OCI-M1 (cell line): ENCODE data around the gene CHEK1.
A peak's percentile ranks its signal among the peaks of the same experiment; 100 is the strongest.

Source experiments
- DNase-seq: peaks from one replicate; lab custom pipeline; 2025; lab: John Stamatoyannopoulos, UW

CHEK1 gene

DNA sequence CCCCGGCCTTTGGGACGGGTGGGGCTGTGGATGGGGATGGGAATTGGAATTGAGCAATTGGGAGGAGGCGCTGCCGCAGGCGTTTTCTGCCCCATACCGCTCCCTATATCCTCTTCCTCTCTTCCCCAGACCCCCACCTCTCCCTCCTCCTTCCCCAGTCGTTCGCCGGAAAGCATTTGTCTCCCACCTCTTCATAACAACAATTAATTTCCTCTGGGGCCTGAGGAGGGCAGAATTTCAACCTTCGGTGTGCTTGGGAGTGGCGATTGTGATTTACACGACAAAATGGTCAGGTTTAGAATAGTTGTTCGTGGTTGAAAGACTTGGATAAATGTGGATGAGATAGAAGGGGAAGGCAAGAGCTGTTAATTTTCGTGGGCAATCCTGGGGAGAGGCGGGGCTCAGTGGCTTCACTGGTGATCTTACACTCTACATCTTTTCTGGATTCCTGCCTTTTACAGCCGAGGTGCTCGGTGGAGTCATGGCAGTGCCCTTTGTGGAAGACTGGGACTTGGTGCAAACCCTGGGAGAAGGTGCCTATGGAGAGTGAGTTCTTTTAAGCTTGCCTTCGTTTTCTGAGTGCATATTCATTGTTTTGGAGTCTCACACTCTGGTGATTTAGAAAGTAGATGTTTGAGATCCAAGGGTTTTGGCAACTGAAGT lies 1.5 kb downstream of the CHEK1 start:
- peak; percentile 95 for DNase-seq

- peak; percentile 60 for DNase-seq
Observed at GRCh38 chr11:125627236-125627910, 2.4 kb downstream of the CHEK1 start.

- no peak for DNase-seq
Observed at GRCh38 chr11:125637840-125638239, 12.9 kb downstream of the CHEK1 start.

GRCh38 chr11:125638315-125638714 lies 13.4 kb downstream of the CHEK1 start:
- DNase-seq: no peak

DNA sequence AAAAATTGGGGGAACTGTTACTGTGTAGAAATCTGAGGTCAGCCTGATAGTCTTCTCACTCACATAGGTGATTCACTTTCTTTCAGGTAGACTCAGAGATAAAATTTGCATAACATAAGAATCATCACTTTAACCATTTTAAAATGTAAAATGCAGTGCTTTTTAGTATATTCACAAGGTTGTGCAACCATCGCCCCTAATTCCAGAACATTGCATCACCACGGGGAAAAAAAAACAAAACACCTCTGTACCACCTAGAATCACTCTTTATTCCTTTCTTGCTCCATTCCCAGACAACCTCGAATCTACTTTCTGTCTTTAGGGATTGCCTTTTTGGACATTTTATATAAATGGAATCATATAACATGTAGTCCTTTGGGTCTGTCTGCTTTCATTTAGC lies 20.9 kb downstream of the CHEK1 start:
- DNase-seq: no peak

DNA sequence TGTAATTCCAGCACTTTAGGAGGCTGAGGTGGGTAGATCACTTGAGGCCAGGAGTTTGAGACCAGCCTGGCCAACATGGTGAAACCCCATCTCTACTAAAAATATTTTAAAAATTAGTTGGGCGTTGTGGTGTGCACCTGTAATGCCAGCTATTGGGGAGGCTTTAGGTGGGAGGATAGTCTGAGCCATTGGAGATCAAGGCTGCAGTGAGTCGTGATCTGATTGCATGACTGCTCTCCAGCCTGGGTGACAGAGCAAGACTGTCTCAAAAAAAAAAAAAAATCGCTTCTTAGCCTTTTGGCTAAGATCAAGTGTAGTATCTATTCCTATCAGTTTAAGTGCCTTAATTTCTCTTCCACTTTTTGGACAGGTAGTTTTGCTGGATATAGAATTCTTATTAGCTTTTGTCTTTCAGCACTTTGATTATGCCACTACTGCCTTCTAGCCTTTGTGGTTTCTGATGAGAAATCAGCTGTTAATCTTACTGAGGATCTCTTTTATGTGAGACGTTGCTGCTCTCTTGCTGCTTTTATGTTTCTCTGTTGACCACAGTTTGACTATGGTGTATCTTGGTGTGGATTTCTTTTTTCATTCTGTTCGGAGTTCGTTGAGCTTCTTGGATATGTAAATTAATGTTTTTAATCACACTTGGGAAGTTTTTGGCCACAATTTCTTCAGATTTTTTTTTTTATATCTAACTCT lies 24.7 kb downstream of the CHEK1 start:
- DNase-seq: peak; percentile 36

- no peak for DNase-seq
Observed at GRCh38 chr11:125662689-125663088, 37.7 kb downstream of the CHEK1 start.

- no peak for DNase-seq
Observed at GRCh38 chr11:125663910-125664309, 38.9 kb downstream of the CHEK1 start.

DNA sequence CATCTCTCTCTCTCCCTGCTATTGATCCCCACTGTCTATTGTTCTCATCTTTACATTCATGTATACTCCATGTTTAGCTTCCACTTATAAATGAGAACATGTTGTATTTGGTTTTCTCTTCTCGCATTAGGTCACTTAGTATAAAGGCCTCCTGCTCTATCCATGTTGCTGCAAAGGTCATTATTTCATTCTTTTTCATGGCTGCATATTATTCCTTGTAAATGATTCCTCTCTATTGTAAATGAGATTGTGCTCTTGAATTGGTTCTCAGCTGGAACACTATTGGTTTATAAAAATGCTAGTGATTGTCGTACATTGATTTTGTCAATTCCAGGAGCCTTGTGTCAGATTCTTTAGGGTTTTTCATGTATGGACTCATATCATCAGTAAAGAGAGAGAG lies 42.2 kb downstream of the CHEK1 start:
- DNase-seq: no peak

DNA sequence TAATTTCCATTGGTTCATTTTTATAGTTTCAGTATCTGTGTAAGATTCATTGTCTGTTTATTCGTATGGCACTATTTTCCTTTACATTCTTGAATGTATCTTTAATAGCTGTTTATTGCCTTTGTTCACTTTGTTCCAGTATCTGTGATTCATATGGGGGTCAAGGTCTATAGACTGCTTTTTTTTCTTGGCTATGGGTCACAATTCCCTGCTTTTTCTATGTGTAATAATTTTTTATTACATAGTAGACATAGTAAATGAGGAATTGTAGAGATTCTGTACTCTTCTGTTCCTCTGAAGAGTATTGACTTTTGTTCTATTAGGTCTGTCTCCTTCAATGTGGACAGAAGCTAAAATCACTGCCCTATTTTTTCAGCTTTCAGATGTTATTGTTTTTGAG lies 45.2 kb downstream of the CHEK1 start:
- no peak for DNase-seq

DNA sequence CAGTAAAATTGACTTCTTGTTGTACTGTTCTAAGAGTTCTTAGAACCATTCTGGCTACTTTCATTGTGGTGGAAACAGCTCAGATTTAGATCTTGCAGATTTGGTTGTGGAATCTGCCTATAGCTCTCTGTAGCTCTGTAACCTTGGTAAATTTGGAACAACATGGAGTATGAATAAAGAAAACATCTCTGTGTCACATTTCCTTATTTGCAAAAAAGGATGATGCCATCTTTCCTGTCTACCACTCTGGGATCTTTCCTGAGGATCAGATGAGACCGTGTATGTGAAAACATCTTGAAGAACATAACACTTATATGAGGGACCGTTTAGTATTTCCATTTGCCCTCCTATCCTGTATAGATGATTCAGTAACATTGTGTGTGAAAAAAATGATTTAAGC lies 46.6 kb downstream of the CHEK1 start:
- DNase-seq: no peak

DNA sequence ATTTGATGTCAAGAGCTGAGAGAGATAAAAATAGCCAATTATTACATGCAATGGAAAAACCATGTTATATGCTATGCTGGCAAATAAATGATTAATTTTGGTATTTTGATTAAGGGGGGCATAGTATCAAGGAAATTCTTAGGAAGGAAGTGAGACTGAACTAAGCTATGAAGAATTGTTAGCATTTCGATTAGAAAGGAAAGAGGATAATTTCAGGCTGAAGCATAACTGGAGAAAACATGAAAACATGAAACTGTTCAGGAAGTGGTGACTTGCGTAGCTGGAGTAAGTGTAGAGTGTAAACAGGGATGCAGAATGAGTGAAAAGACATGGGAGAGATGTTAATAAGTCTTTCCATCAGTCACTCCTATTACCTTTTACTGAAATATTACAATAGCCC lies 49.2 kb downstream of the CHEK1 start:
- no peak for DNase-seq

GRCh38 chr11:125675196-125675595 lies 50.2 kb downstream of the CHEK1 start:
- DNase-seq: no peak

GRCh38 chr11:125679397-125679796 lies 54.4 kb downstream of the CHEK1 start:
- peak; percentile 27 for DNase-seq

DNA sequence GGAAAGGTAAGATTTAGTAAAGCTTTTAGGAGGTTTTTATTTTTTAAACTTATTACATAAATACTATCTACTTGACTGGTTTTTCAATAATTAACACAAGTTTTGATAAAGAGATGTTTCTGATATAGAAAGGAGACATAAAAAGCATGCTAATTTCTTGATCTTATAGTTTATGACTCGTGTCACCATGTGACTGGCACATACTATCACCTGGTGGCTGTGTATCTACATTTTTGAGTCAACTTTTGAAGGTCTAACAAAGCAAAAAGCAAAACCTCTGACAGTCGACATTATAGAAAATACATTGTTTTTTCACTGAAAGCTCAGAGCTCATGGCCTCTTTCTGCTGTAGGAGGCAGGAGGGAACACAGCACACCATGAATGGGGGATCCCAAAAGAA lies 54.9 kb downstream of the CHEK1 start:
- no peak for DNase-seq

DNA sequence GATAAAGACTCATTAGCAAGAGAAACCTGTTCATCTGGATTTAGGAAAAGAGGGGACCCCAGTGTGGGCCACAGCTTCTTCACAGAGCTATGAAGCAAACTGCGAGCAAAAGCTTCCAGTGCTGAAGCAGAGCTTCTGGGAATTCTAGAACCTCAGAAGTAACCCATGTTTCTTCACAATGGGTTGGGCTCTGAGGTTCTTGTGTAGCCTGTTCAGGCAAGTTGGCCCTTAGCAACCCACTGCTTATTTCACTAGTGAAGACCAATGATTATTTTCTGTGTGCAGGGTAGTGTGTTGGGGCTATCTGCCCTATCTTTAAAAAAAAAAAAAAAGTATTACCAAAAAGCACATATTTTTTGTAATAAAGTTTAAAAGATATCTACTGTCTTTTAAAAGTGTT lies 55.8 kb downstream of the CHEK1 start, which contains the start of gene ACRV1:
ACRV1 (minus strand) TSS at position 101 of the 400 bp plus-strand sequence; CDS start at position 34, 67 bp downstream.
- DNase-seq: no peak

DNA sequence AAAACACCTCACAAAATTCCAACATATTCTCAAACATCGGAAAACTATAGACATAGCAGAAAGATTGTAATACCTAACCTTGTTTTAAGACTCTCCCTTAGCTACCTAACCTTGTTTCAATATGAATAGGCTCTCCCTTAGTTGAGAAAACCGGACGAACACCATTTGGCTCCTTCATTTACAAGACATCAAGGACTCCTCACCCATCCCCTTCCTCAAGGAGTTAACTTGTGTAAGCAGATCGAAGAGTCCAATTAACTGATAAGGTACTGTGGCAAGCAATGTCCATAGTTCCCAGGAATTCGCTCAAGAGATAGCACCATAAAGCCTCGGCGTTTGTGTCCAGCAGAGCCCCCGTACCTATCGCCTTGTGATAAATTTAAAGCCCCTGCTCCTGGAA lies 60.3 kb downstream of the CHEK1 start:
- DNase-seq: no peak

DNA sequence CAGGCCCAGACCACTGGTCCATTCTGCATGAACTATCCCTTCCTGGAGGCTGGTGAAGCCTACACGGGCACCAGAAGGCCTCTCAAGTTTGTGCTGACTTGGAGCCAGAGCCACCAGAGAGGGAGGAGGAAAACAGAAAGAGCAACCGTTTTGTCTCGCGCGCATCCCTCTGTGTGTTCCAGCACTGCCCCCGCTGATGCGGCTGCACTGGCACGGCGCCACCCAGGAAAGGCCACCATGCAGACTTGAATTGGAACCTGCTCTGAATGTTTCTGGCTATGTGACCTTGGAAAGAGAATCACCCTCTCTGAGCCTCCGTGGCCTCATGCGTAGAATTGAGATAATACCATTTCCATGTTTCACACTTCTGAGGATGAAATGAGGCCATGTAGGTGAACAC lies 63.1 kb downstream of the CHEK1 start:
- no peak for DNase-seq

DNA sequence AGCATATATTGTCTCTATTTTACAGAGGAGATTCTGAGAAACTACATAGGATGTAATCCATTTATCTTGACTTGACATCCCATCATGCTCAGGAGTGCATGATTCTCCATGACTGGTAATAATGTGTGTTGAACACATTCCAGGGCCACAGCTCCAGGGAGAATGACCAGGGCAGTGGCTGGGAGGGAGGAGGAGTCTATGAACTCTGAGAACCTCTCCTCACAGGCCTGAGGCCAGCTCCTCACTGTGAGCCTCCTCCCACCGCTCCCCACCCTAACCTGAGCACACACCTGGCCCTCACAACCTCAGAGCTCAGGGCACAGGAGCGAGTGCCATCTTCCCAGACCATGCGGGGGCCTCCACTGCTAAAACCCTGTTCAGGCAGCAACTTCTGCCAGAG lies 63.7 kb downstream of the CHEK1 start:
- no peak for DNase-seq

DNA sequence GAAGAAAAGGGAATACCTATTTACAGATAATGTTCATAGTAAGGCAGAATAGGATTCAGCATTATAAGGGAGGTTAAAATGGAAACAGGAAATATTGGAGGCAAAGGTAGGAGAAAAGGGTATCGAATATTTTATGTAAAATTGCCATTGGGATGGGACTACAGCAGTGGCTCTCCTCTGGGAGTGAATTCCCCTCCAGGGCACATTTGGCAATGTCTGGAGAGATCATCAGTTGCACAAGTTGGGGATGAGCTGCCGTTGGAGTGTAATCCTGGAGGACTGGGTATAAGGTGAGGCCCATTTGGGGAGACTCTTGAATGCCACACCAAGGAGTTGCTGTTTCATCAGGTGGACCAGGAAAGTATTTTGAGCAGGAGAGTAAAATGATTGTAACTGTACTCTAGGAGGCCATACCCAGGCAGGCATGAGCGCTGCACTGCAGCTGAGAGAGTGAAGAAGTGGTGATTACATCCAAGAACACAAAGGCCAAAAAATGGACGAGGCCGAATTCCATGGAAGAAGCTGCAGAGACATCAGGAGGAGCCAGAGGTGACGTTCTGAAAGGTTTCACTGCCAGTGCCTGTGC lies 64.4 kb downstream of the CHEK1 start:
- DNase-seq: no peak

GRCh38 chr11:125690006-125690405 lies 65.0 kb downstream of the CHEK1 start:
- DNase-seq: no peak

- DNase-seq: no peak
Observed at GRCh38 chr11:125692887-125693286, 67.9 kb downstream of the CHEK1 start.

GRCh38 chr11:125694951-125695350 lies 70.0 kb downstream of the CHEK1 start:
- no peak for DNase-seq
